ES-I3 (cell line): Measurements from ENCODE around the gene COQ8A.

ENCODE experiments used
- H3K36me3 ChIP-seq: 2 replicates; pipeline ENCODE4 v1.6.1; 2013; ENCODE audit warnings: mild to moderate bottlenecking, low read length, control low read depth, moderate library complexity; ENCODE audit not compliant: insufficient read depth
- H3K4me1 ChIP-seq: 2 replicates; pipeline ENCODE4 v1.6.1; 2013; ENCODE audit warnings: mild to moderate bottlenecking, control low read depth, low read length; ENCODE audit not compliant: insufficient read depth
- H3K9ac ChIP-seq: 2 replicates; pipeline ENCODE4 v1.6.1; 2013; ENCODE audit warnings: low read depth, mild to moderate bottlenecking, low read length, moderate library complexity
- H3K9me3 ChIP-seq: 2 replicates; pipeline ENCODE4 v1.6.1; 2013; ENCODE audit warnings: mild to moderate bottlenecking, low read length, moderate library complexity; ENCODE audit not compliant: control insufficient read depth, insufficient read depth

The COQ8A gene

DNA sequence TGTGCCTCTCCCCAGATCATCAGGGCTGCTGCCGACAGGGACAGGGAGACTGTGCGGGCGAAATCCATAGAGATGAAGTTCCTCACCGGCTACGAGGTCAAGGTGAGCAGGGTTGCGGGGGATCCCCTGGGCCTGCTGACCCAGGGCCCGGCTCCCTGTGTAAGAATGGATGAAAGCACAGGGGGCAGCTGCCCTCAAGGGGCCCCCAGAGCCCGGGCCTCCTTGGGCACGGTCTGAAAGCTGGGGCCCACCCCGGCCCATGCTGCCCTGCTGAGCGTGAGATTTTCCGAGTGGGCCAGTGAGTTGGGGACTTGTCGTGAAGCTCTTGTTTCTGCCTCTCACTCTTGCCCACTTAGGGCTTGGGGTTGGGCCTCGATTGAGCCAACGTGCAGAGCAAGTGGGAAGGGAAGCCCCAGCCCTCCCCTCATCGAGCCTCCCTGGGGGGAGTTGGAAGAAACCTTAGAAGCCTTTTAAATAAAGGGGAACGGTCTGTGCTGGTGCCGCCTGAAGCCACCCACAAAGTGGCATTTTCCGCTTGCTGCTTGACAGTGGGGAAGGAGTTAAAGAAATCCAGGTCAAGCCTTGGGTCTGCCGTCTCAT, 45.2 kb downstream of the COQ8A start:
- H3K36me3 ChIP-seq, result peaks cover 2% of the 10 kb centered on the region; the same call in 1 of the 2 replicates
- no peaks in the 10 kb centered on the region for H3K9me3 ChIP-seq
- H3K9ac ChIP-seq, result no peak overlapping the region
- no peaks in the 10 kb centered on the region for H3K4me1 ChIP-seq

DNA sequence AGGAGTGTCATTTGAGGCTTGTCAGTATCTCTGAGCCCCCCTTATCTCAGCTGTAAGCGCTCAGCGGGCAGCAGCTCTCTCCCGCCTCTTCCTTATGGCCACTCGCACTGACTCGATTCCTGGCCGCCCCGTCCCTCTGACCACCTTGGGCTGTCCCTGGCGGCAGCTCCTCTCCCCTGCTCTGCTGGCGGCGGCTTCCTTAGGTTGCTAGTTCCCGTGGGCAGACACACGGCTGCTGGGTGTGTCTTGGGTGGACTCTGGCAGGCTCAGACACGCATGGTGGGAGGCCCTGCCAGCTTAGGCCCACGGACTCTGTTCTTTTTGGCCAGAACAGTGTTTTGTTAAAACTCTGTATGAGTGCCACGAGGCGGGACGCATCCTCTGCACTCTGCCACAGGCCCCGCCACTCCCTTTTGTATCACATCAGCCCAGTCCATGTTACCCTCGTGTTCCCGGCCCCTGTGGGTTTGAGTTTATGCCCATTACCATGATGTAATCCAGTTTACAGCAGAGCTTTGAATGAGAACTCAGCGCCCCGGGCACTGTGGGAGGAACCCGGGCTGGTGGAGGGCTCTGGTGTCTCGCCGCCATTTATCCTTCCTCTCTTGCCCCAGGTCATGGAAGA, 45.9 kb downstream of the COQ8A start:
- Histone ChIP-seq H3K36me3 (peaks cover 6% of the 10 kb centered on the region; the same call in 1 of the 2 replicates), H3K9ac (no peak overlapping the region), H3K9me3 (no peaks in the 10 kb centered on the region), H3K4me1 (no peaks in the 10 kb centered on the region)

DNA sequence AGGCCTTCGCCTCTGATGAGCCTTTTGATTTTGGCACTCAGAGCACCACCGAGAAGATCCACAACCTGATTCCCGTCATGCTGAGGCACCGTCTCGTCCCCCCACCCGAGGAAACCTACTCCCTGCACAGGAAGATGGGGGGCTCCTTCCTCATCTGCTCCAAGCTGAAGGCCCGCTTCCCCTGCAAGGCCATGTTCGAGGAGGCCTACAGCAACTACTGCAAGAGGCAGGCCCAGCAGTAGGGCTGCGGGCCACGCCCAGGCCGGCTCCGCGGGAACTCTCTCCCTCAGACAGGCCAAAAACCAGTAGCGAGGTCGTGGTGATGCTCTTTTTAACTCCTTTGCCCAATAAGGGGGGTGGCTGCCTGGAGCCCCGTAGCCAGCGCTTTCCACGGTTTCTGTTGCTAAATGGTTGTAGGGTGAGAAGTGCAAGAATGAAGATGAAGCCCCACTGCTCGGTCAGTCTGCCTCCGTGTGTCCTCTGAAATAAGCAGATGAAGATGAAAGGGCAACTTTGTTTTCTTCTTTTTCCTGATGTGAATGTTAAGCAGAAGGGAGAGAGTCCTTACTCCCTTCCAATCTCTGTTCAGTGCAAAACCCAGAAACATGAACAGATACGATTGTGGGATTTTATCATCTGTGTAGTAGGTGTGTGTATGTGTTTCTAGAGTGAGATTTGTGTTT, 46.5 kb downstream of the COQ8A start:
- peaks cover 6% of the 10 kb centered on the region; the same call in 1 of the 2 replicates for H3K36me3 ChIP-seq
- H3K9me3 ChIP-seq, result no peaks in the 10 kb centered on the region
- H3K9ac ChIP-seq, result no peak overlapping the region
- H3K4me1 ChIP-seq, result no peaks in the 10 kb centered on the region

DNA sequence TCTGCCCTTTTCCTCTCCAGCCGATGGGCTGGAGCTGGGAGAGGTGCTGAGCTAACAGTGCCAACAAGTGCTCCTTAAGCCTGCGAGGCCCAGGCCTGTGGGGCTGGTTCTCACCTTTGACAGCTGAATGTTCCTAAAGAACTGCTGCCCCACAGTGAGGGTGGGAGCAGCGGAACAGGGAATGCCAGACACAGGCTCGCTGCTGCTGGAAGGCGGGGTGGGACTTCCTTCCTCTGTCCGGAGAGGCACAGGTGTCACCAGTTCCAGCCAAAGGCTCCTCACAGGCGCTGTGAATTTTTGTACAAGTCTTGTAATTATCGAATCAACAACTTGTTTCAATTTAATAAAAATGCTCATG, 47.1 kb downstream of the COQ8A start:
- Histone ChIP-seq H3K36me3 (peaks cover 6% of the 10 kb centered on the region; the same call in 1 of the 2 replicates), H3K9ac (no peak overlapping the region), H3K4me1 (no peaks in the 10 kb centered on the region), H3K9me3 (no peaks in the 10 kb centered on the region)

DNA sequence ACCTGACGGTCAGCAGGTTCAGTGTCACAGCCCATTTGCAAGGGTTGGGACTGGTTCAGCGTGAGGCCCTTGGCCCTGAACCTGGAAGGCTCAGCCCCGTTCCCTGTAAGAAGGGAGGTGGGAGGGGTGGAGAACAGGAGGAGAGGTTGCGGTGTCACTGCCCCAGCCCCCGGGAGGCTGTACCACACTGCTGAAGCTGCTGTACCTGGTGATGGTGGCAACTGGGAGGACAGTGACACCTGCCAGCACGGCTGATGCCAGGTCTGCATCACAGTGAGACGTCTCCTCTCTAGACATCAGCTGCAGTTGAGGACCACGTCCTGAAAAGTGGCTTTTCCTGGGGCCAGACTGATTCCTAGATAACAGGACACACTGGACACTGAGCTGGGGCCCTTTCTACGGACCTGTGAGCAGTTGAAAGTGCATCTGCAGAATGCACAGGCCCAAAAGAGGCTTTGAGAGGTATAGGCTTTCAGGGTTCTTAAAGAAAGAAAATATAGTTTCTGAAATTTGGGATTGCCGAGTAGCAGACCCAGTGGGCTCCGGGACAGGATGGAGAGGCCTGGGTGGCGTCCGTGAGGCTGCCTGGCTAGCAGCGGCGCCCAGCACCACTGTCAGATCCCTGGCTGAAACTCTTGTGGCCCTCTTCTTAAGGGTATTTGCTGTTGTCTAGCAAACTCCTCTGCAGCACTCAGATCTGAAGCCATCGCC, 47.7 kb downstream of the COQ8A start:
- Histone ChIP-seq H3K9me3 (no peaks in the 10 kb centered on the region), H3K36me3 (peaks cover 6% of the 10 kb centered on the region; the same call in 1 of the 2 replicates), H3K4me1 (no peaks in the 10 kb centered on the region), H3K9ac (no peak overlapping the region)

DNA sequence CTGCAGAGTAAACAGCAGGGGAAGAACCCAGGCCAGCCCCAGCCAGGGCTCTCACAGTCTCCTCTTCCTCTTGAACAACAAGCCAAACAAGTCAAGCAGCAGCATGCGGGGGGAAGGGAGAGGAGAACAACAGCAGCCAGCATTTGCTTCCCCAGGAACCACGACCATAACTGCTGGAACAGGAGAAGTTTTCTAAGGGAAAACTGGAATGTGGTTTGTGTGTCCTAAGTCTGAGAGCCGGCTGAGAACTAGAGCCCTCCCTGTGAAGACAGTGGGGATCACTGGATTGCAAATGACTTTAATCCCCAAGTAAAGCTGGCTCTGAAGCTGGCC, 48.2 kb downstream of the COQ8A start:
- Histone ChIP-seq H3K9me3 (no peaks in the 10 kb centered on the region), H3K4me1 (no peaks in the 10 kb centered on the region), H3K9ac (no peak overlapping the region), H3K36me3 (peaks cover 6% of the 10 kb centered on the region; the same call in 1 of the 2 replicates)

DNA sequence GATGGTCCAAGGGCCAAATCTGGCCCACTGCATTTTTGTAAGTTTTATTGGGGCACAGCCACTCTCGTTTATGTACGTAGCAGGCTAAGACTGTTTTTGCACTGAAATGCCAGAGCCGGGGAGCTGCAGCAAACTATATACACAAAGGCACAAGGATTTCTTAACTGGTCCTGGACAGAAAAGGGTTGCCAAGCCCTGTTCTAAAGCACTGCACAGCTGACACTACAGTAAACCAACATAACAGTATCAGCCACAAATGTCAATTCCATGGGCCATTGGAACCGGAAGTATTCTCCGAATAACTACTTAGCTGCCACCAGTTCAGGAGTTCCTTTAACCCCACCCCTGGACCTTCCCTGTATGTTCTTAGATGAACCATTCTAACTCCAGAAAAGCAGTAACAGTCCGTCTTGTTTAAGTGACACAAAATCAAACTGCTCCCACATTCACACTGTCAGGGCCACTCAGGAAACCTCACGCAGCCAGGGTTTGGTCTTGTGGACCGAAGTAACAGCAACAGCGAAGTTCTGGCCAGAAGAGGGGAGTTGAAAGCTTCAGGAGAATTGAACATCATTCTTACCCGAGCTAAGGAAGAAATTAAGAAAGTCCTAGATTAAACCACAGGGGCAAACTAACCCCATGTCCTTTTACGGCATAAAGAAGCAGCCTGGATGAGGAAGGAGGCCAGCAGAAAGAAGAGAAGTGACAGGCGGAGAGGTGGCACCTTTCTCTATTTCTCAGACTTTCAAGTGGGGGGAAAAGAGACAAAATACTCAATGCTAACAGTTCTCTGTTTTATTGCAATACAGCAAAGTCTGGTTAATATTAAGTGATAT, 49.2 kb downstream of the COQ8A start:
- no peak overlapping the region for H3K9ac ChIP-seq
- H3K4me1 ChIP-seq, result no peaks in the 10 kb centered on the region
- H3K36me3 ChIP-seq, result peaks cover 9% of the 10 kb centered on the region; the same call in 1 of the 2 replicates
- no peaks in the 10 kb centered on the region for H3K9me3 ChIP-seq

DNA sequence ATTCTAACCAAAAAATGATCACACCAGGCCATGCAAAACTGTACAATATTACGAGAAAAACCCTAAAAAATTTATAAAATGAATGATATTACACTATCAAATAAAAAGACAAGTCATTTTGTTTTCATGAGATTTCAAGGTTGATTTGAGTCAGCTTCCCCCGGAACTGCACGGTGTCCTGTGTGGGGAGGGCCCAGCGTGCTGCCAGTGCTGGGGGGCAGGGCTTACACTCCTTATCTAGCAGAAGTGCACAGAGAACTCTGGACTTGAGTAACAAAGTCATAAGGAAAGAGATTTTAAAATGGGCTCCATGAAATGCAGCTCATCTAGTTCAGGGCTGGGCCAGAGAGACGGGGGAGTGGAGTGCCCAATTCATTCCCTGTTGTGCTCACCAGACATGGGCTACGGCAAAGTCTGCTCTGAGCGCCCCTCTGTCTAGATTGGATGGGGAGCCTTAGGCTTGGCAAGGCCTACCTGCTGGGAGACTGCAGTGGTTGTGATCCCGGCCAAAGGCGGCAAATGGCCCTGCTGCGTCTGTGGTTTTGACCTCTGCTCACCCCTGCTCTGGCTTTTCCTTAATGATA, 50.1 kb downstream of the COQ8A start:
- no peak overlapping the region for H3K9ac ChIP-seq
- H3K9me3 ChIP-seq, result no peaks in the 10 kb centered on the region
- peaks cover 9% of the 10 kb centered on the region; the same call in 1 of the 2 replicates for H3K36me3 ChIP-seq
- no peaks in the 10 kb centered on the region; the same call in 1 of the 2 replicates for H3K4me1 ChIP-seq

DNA sequence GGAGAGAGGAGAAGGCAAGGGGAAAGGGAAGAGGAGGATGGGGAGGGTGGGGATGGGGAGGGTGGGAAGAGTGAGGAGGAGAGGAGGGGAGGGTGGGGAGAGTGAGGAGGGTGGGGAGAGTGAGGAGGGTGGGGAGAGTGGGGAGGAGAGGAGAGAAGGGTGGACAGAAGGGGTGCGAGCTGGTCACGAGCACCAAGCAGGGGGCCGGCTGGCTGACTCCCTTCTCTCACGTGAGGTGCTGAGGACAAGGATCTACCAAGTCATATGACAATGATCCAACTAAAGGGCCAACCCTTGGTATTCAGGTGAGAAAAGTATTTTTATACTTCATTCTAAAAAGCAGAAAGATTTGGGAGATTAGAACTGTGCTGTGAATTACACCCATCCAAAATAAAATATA, 51.8 kb downstream of the COQ8A start:
- peaks cover 9% of the 10 kb centered on the region for H3K4me1 ChIP-seq
- no peak overlapping the region for H3K9ac ChIP-seq
- H3K36me3 ChIP-seq, result 0 out of 2 replicates have a peak, but pooled peaks cover 7% of the 10 kb centered on the region
- H3K9me3 ChIP-seq, result no peaks in the 10 kb centered on the region

DNA sequence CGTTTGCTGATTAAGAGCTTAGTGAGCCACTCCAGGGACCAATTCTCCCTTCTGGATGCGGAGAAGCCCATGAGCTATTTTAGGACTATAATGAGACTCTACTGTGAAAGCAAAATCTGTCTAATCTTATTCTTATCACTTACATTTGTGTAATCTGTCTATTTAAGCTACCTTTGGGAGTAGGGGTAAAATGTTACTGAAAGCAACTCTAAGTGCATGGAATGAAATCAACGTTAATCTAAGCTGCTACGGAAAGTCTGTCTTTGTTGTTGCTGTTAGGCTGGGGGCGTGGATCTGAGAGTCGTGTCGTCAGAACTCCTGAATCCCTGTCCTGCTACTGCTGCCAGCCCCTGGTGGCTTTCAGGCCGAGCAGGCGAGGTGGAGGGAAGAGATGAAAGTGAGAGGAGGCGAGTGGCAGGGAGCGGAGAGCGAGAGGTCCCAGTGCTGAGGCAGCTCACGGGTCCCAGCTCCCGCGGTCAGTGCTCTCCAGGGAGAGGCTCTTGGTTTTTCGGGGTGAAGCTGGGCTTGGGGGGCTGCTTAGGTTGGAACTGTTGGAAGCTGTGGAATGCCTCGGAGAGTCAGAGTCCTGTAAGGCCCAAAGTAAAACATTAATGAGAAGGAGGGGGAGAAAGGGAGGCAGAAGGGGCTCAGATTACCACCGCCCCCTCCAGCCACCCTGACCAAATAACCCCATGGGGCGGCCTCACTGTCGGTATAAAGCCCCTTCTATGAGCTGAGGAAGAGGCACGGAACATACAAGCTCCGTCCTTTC, 53.9 kb downstream of the COQ8A start:
- H3K4me1 ChIP-seq, result peaks cover 9% of the 10 kb centered on the region
- H3K9ac ChIP-seq, result no peak overlapping the region
- 0 out of 2 replicates have a peak, but pooled peaks cover 7% of the 10 kb centered on the region for H3K36me3 ChIP-seq
- no peaks in the 10 kb centered on the region for H3K9me3 ChIP-seq

DNA sequence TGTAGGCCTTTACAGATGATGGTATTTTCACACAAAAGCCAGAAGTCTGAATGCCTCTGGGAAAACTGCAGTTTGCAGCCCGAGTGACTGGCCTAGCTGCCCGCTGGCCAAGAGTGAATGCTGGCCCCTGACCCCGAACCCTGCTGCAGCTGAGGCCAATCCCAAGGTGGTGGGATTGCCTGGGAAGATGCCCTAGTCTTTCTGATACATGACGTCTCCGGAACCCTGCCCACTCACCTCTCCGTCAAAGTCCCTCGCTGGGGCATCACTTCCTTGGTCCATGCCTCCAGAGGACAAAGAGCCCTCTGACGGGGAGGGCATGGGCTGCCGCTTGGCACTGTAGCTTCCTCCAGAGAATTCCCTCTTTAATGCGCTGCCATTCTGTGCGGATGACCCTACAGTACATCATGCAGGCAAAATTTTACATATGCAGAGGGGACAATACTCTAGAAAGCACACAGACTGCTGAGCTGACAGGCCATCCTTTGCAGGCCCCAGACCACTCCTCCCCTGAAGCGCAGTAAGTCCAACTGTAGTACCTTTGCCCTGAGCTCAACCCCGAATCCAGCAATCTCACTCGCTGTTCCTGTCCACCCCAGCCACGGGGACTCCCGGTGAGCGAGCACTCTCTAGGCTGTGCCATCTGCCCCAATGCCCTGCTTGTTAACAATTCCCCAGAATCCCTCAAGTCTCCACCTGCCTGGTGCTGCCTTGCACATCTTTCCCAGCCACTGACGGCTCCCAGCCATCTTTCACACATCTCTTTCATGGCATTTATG, 54.7 kb downstream of the COQ8A start:
- Histone ChIP-seq H3K36me3 (0 out of 2 replicates have a peak, but pooled peaks cover 7% of the 10 kb centered on the region), H3K4me1 (peaks cover 9% of the 10 kb centered on the region), H3K9me3 (no peaks in the 10 kb centered on the region), H3K9ac (no peak overlapping the region)

DNA sequence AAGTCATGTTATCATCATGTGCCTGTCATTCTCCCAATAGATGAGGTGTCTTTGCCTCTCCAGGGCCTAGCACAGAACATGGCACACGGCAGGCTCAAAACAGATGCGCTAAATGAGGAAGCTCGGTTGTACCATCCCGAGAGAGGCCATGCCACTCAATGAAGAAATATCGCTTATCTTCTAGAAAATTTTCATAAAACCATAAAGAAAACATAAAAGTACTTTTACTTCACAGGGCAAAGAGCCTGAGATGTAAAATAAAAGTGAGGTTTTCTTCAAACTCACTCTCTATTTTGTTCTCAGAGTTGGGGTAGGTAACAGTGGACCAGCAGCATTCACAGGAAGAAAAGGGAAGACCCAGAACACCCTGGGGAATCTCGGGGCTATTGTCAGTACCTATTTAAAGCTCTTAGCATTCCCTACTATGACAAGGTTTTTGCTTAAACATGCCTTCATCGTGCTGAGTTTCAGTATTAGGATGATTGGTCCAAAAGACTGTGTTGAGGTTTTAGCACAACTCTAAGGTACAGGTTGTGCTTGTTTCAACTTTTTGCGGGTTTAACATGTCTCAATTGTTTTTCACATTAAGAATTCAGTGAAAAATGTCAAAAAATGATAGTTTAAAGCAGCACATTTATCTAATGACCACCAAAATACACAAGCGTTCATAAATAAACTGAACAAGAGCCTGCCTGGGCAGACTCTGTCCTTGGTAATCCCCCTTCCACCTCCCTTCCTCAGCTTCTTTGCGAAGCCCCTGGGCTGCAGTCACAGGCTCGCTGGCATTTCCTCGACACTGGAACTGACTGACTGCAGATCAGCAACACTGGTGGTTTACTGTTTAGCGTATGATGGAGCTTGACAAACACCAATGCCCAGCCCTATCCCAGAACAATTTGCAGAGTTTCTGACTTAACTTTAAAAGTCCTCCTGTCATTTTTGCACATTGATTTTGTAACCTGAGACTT, 55.6 kb downstream of the COQ8A start:
- Histone ChIP-seq H3K9me3 (no peaks in the 10 kb centered on the region), H3K36me3 (0 out of 2 replicates have a peak, but pooled peaks cover 4% of the 10 kb centered on the region), H3K4me1 (peaks cover 9% of the 10 kb centered on the region), H3K9ac (no peak overlapping the region)
